Stimulated activated CD8-positive, alpha-beta memory T cell treated with anti-CD3 and anti-CD28 coated beads, Interleukin-12 subunit alpha, Interleukin-12 subunit beta, amount 100 ng/mL, for 4 hours (primary cell): ENCODE data around the gene TMEM53.
A peak's percentile ranks its signal among the peaks of the same experiment; 100 is the strongest.
"Not testable (repeated sequence)": the region's sequence is repeated elsewhere in the genome, so short reads cannot be mapped to it uniquely, and the experiment has no call there.

Source experiments
- DNase-seq: peaks from one replicate; pipeline ENCODE4 v3.0.0-alpha.2; 2020; ENCODE audit warnings: low read depth

Gene TMEM53

GRCh38 chr1:44674113-44675000 lies at the start of gene TMEM53, which contains the start of gene ARMH1:
TMEM53 (minus strand) TSS chr1:44674481; CDS start chr1:44674391, 90 bp downstream.
ARMH1 (plus strand) TSS chr1:44674714; CDS start chr1:44689698, 14,984 bp downstream.
- DNase-seq = peak; percentile 92

GRCh38 chr1:44723496-44724295 lies 49.4 kb upstream of the TMEM53 start:
- DNase-seq = no peak

- no peak for DNase-seq
Observed at GRCh38 chr1:44723064-44723463, 48.8 kb upstream of the TMEM53 start.

GRCh38 chr1:44721485-44722361 lies 47.4 kb upstream of the TMEM53 start:
- DNase-seq = no peak

- DNase-seq = no peak
Observed at GRCh38 chr1:44720281-44720680, 46.0 kb upstream of the TMEM53 start.

GRCh38 chr1:44719318-44719717 lies 45.0 kb upstream of the TMEM53 start:
- no peak for DNase-seq

GRCh38 chr1:44718091-44718490 lies 43.8 kb upstream of the TMEM53 start:
- no peak for DNase-seq

- no peak for DNase-seq
Observed at GRCh38 chr1:44717653-44718052, 43.4 kb upstream of the TMEM53 start.

GRCh38 chr1:44717156-44717555 lies 42.9 kb upstream of the TMEM53 start:
- no peak for DNase-seq

GRCh38 chr1:44714944-44715571 lies 40.8 kb upstream of the TMEM53 start:
- DNase-seq = no peak

GRCh38 chr1:44714532-44714931 lies 40.3 kb upstream of the TMEM53 start:
- DNase-seq = no peak

- DNase-seq = no peak
Observed at GRCh38 chr1:44713321-44713781, 39.1 kb upstream of the TMEM53 start.

- no peak for DNase-seq
Observed at GRCh38 chr1:44707959-44708831, 33.9 kb upstream of the TMEM53 start.

- no peak for DNase-seq
Observed at GRCh38 chr1:44707112-44707881, 33.0 kb upstream of the TMEM53 start.

GRCh38 chr1:44705938-44706337 lies 31.7 kb upstream of the TMEM53 start:
- DNase-seq = no peak

GRCh38 chr1:44705470-44705869 lies 31.2 kb upstream of the TMEM53 start:
- no peak for DNase-seq

GRCh38 chr1:44701141-44701573 lies 26.9 kb upstream of the TMEM53 start:
- DNase-seq = no peak

GRCh38 chr1:44700573-44700972 lies 26.3 kb upstream of the TMEM53 start:
- no peak for DNase-seq

GRCh38 chr1:44699375-44699774 lies 25.1 kb upstream of the TMEM53 start:
- DNase-seq = not testable (repeated sequence)
